ACC112 (cell line): ENCODE measurements around the gene SLC9A9.

Experiments
- H2AFZ ChIP-seq: fragments of 200-600 bp; sonication (generic); one replicate; pipeline ENCODE4 v1.6.0; 2017; ENCODE audit warnings: antibody characterized with exemption, low read length; ENCODE audit not compliant: unreplicated experiment
- H3K27ac ChIP-seq: fragments of 200-600 bp; sonication (generic); 2 replicates; pipeline ENCODE4 v1.5.1; 2014; ENCODE audit warnings: low read depth, mild to moderate bottlenecking, antibody characterized with exemption, low read length, moderate library complexity
- H3K27me3 ChIP-seq: fragments of 200-600 bp; sonication (generic); 2 replicates; pipeline ENCODE4 v1.6.1; 2014; ENCODE audit warnings: mild to moderate bottlenecking, antibody characterized with exemption, low read length, moderate library complexity, mixed read lengths; ENCODE audit not compliant: insufficient read depth
- H3K36me3 ChIP-seq: fragments of 200-600 bp; sonication (generic); 2 replicates; pipeline ENCODE4 v1.6.1; 2016; ENCODE audit warnings: mild to moderate bottlenecking, antibody characterized with exemption, low read length, moderate library complexity, mixed read lengths; ENCODE audit not compliant: insufficient read depth
- H3K4me1 ChIP-seq: fragments of 200-600 bp; sonication (generic); one replicate; pipeline ENCODE4 v1.6.1; 2016; ENCODE audit warnings: low read length, mixed read lengths; ENCODE audit not compliant: insufficient read depth, unreplicated experiment, control insufficient read depth
- H3K4me3 ChIP-seq: fragments of 200-600 bp; sonication (generic); 2 replicates; pipeline ENCODE4 v1.5.1; 2014; ENCODE audit warnings: mild to moderate bottlenecking, low read depth, low read length
- H3K79me2 ChIP-seq: fragments of 200-600 bp; sonication (generic); one replicate; pipeline ENCODE4 v1.6.0; 2016; ENCODE audit warnings: low read length; ENCODE audit not compliant: control insufficient read depth, unreplicated experiment, insufficient read depth

The SLC9A9 gene

DNA sequence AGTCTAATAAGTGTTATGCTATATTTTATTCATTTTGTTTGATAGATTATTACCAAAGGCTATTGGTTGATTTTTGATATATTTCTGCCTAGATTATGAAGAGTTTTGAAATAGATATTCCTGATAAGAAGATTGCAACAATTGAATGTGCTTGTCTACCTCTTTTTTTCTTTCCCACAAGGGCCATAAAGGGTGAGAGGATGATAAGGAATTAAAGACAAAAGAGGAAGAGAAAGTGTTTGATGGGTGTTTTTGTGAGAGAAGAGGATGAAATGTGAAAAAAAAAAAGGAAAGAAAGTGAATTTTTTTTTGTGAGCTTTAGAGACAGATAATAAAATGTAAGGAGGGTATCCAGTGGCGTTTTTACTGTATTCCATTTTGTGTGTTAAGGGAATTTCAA is 484.3 kb downstream of the SLC9A9 start:
- Histone ChIP-seq H3K79me2 (no peaks in the 10 kb centered on the region), H2AFZ (no peak overlapping the region), H3K27me3 (no peaks in the 10 kb centered on the region), H3K4me1 (peaks cover 11% of the 10 kb centered on the region), H3K27ac (no peak overlapping the region), H3K36me3 (no peaks in the 10 kb centered on the region), H3K4me3 (no peak overlapping the region)

DNA sequence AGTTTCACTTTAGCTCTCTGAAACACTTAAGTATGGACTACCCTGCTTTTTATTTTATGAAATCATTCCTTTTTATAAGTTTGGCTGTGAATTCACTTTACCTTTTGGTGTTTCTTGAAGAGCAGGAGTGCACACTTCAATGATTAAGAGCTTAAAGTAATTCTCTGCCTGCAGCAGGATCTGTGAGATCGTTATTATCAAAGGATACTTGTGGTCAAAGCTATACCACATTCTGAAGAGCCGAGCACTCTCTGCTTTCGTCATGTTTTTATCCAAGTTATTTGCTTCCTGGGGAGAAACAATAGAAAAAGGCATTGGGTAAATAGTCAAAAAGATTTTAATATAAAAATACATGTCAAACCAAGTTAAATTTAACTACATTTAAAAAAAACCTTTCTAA is 485.0 kb downstream of the SLC9A9 start:
- H3K36me3 ChIP-seq, result no peaks in the 10 kb centered on the region
- H3K4me3 ChIP-seq, result peak overlapping the region; percentile 49
- no peak overlapping the region for H3K27ac ChIP-seq
- H3K4me1 ChIP-seq, result peaks cover 11% of the 10 kb centered on the region
- H3K79me2 ChIP-seq, result no peaks in the 10 kb centered on the region
- H3K27me3 ChIP-seq, result no peaks in the 10 kb centered on the region
- peak overlapping the region; percentile 55 for H2AFZ ChIP-seq

DNA sequence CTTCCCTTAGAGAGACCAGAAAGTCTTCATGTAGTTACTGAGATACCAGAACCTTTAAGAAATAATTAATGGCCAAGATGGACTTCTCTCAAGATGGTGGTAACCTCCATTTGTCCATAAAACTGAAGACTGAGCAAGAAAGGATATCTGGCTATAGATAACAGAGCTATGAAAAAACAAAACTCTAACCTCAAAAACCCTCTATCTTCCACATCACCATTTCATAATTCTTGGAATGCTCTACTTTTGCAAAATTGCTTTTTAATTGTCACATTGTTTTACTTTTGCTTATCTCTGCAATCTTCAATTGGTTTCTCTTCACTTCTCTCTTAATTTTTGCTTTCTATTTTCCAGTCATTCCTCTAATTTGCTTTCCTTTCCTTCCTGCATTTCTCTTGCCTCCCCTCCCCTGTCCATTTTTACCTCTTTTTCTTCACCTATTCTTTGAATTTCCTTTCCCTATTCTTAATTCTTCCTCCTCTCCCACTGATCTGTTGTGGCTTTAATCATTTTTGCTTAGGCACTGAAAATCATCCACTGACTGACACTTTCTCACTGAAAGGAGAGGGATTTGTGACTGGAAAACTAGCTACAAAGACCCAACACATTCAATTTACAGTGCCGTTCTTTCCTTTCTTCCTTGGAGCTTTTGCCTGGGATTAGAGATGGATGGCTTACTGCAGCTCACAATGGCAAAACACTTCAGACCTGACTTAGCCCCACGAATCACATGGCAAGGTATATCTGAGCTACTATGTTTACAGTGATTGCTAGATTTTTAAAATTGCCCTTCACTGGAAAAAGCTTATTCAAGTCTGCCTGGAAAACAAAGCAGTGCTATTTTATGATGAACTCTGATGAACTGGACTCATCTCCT is 485.9 kb downstream of the SLC9A9 start:
- no peaks in the 10 kb centered on the region for H3K36me3 ChIP-seq
- peaks cover 8% of the 10 kb centered on the region for H3K4me1 ChIP-seq
- H3K27ac ChIP-seq, result no peak overlapping the region
- H2AFZ ChIP-seq, result peak overlapping the region; percentile 55
- H3K4me3 ChIP-seq, result no peak overlapping the region
- H3K27me3 ChIP-seq, result no peaks in the 10 kb centered on the region
- H3K79me2 ChIP-seq, result no peaks in the 10 kb centered on the region

DNA sequence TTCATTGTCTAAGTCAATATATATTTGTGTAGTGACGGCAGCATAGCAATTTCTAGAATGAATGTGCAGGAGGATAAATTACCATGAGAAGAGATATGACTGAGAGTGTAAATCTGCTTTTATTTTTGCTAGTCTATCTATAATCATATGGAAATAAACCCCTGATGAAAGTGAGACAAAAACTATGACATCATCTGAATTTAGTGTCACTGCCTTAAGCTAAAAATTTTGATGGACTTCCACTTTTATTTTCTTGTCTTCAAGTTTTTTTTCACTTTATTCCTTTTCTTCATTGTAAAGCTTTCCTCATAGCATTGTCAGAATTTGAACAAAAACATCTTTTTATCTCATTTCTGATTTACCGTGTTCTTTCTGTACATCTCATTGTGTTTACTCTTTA is 486.7 kb downstream of the SLC9A9 start:
- Histone ChIP-seq H3K79me2 (no peaks in the 10 kb centered on the region), H2AFZ (no peak overlapping the region), H3K36me3 (no peaks in the 10 kb centered on the region), H3K27ac (no peak overlapping the region), H3K4me1 (peaks cover 3% of the 10 kb centered on the region), H3K4me3 (no peak overlapping the region), H3K27me3 (no peaks in the 10 kb centered on the region)

DNA sequence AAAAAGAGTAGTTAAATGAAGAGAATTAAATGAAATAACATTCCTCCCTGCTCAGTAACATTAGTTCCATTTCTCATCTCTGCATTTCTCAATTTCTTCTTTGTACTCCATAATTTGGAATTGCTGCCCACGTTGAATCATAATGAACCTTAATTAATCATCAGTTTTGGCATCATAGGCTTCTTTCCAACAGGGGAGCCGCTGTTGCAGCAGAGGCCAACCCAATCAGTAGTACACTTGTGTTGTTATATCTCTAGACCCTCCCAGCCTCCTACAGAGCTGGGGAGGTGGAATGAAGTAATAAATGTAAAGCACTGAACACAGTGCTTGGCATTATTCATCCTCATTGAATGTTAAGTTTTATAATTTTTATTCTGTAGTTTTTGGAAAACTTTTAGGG is 488.0 kb downstream of the SLC9A9 start:
- Histone ChIP-seq H3K36me3 (no peaks in the 10 kb centered on the region), H3K4me3 (no peak overlapping the region), H3K79me2 (no peaks in the 10 kb centered on the region), H3K27me3 (no peaks in the 10 kb centered on the region), H2AFZ (no peak overlapping the region), H3K4me1 (peaks cover 3% of the 10 kb centered on the region), H3K27ac (no peak overlapping the region)

DNA sequence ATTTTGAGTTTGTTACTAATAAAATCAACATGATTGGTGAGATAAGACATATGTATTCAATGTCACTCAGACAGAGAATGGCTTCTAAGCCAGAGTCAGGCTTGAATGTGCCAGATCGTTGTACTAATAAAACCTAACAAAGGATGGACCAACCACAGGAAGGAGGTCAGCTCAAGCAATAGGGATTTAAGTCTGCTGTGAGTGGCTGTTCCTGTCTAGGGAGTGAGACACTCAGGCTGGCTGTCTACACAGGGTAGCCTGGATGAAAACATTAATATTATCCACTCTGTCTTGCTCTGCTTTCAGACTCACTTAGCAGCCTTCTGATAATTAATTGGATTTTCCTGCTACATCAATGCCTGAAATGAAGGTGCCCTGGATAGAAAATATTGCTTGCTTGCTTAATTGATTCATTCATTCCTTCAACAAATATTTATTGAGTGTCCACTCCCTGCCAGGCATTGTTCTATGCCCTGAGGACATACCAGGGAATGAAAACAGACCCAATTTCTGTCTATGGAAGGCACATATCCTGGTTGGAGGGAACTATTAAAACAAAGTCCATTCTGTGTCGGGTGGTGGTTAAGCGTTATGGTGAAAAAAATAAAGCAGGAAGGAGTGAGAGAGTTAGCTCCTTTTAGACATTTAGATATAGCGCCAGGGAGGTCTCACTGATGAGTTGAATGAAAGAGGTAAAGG is 489.3 kb downstream of the SLC9A9 start:
- Histone ChIP-seq H3K4me3 (no peak overlapping the region), H3K36me3 (no peaks in the 10 kb centered on the region), H3K79me2 (no peaks in the 10 kb centered on the region), H3K4me1 (peaks cover 3% of the 10 kb centered on the region), H2AFZ (no peak overlapping the region), H3K27ac (no peak overlapping the region), H3K27me3 (no peaks in the 10 kb centered on the region)

DNA sequence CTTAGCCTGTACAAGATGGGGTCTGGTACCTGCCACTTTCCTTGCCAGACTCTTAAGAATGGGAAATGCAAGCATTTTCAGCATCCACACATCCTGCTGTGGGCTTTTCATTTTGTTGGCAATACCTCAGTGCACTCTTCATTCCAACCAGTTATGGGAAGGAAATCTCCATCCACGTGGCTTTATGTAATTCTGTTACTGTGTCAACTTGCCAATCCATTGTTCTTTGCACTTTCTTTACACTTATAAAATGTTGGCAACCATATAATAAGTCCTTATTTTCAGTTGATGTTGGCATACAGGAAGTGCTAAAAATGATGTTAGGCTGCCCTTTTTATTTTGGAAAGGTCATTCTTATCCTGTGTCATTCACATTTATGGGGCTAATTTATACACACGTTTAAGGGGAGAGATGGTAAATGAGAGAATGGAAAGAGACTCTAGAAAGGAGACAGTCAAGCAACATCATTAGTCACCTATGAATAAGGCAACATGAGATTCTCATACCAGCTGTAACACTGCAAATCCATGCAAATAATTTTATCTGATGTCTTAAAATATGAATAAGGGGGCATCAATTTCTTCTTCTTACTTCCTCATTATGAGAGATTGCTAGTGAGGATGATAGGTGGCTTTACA is 490.0 kb downstream of the SLC9A9 start:
- Histone ChIP-seq H3K79me2 (no peaks in the 10 kb centered on the region), H3K36me3 (no peaks in the 10 kb centered on the region), H3K4me3 (no peak overlapping the region), H3K4me1 (peaks cover 3% of the 10 kb centered on the region), H3K27ac (no peak overlapping the region), H2AFZ (no peak overlapping the region), H3K27me3 (no peaks in the 10 kb centered on the region)

DNA sequence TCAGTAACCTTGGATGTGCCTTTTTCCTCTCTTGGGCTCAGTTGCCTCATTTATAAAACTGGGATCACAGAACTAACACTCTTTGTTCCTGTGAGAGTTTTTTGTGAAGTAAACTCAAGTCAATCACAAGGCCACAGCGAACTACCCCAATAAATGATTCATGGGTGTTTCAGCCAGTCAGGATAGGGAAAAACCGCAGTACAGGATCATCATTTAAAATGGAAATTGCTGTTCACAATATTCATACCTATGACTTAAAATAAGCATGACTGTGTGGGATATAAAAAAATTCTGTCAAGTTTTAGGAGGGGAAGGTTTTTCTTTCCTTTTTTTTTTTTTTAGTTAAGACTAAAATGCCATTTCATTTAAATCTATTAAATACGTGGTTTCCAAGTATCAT is 490.6 kb downstream of the SLC9A9 start:
- Histone ChIP-seq H3K36me3 (no peaks in the 10 kb centered on the region), H3K79me2 (no peaks in the 10 kb centered on the region), H3K27ac (no peak overlapping the region), H3K4me3 (no peak overlapping the region), H3K27me3 (no peaks in the 10 kb centered on the region), H2AFZ (no peak overlapping the region), H3K4me1 (no peaks in the 10 kb centered on the region)

DNA sequence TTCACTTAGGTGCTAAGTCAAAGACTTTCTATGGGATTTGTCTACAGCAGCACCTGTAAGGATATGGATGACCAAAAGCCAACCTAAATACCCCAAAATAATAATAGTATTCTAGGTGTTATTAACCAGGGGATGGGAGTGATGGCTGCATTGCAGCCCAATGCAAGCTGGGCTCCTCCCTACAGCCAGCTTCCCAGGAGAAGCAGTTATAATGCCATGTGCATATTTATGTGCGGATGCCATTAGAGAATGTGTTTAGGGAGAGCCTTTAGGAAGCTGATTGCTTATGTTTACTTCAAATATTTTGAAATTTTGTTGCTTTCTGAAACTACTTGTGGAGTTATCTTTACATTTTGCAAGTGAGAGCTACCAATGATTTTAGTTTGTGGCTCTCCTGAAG is 491.4 kb downstream of the SLC9A9 start:
- H3K27me3 ChIP-seq, result no peaks in the 10 kb centered on the region
- H3K4me1 ChIP-seq, result no peaks in the 10 kb centered on the region
- H3K27ac ChIP-seq, result no peak overlapping the region
- H2AFZ ChIP-seq, result no peak overlapping the region
- H3K79me2 ChIP-seq, result no peaks in the 10 kb centered on the region
- H3K4me3 ChIP-seq, result no peak overlapping the region
- H3K36me3 ChIP-seq, result no peaks in the 10 kb centered on the region

DNA sequence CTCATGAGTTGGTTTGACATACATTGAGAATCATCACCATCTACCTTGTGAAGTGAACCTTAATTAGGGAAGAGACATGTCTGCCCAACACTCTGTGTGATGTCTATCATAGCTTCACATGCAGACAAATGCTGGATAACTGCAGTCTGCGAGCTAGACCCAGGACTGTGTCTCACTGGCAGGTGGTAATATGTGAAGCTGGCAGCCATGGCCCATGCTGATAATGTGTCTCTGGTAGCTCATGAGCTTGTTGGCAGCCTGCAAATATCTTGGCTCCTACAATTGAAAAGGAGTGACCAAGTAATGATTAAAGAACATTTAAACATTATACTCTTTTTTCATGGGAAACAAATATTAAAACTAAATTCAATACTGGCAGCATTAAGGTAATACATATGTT is 493.9 kb downstream of the SLC9A9 start:
- H3K27ac ChIP-seq, result no peak overlapping the region

More for the DNA sequence above, 493.9 kb downstream of the SLC9A9 start:
- no peaks in the 10 kb centered on the region for H3K36me3 ChIP-seq
- no peaks in the 10 kb centered on the region for H3K27me3 ChIP-seq
- H3K4me1 ChIP-seq, result no peaks in the 10 kb centered on the region
- H3K4me3 ChIP-seq, result no peak overlapping the region
- no peak overlapping the region for H2AFZ ChIP-seq
- no peaks in the 10 kb centered on the region for H3K79me2 ChIP-seq
